Smooth muscle cell (in vitro differentiated cells): ENCODE results near the gene CNTN4. TPM values are rescaled to one million over a fixed set of nuclear protein-coding genes. Genes with fewer than 3 reads are reported as not detected.

Experiments used
- DNase-seq: peaks from one replicate; lab custom pipeline; 2025; ENCODE audit not compliant: unreplicated experiment; lab: John Stamatoyannopoulos, UW
- H2AFZ ChIP-seq: fragments of 200-600 bp; sonication (generic); 2 replicates; pipeline ENCODE4 v1.6.0; 2016; ENCODE audit warnings: antibody characterized with exemption, low read depth, mild to moderate bottlenecking
- H3F3A ChIP-seq: fragments of 200-600 bp; sonication (generic); 2 replicates; pipeline ENCODE4 v1.6.0; 2017; ENCODE audit warnings: antibody characterized with exemption, low read depth
- H3K27ac ChIP-seq: fragments of 200-600 bp; sonication (generic); 2 replicates; pipeline ENCODE4 v1.5.1; 2016; ENCODE audit warnings: low read depth, mild to moderate bottlenecking
- H3K27me3 ChIP-seq: fragments of 200-600 bp; sonication (generic); 2 replicates; pipeline ENCODE4 v1.6.1; 2016; ENCODE audit warnings: low read depth, mild to moderate bottlenecking
- H3K36me3 ChIP-seq: fragments of 200-600 bp; sonication (generic); 2 replicates; pipeline ENCODE4 v1.5.1; 2016; ENCODE audit warnings: low read depth
- H3K4me1 ChIP-seq: fragments of 200-600 bp; sonication (generic); 2 replicates; pipeline ENCODE4 v1.5.1; 2016; ENCODE audit warnings: low read depth
- H3K4me2 ChIP-seq: fragments of 200-600 bp; sonication (generic); 2 replicates; pipeline ENCODE4 v1.6.0; 2016; ENCODE audit warnings: mild to moderate bottlenecking
- H3K4me3 ChIP-seq: fragments of 200-600 bp; sonication (generic); 2 replicates; pipeline ENCODE4 v1.5.1; 2016; ENCODE audit warnings: mild to moderate bottlenecking
- H3K79me2 ChIP-seq: fragments of 200-600 bp; sonication (generic); 2 replicates; pipeline ENCODE4 v1.6.0; 2016; ENCODE audit warnings: low read depth, mild to moderate bottlenecking
- H3K9ac ChIP-seq: fragments of 200-600 bp; sonication (generic); 2 replicates; pipeline ENCODE4 v1.6.0; 2016; ENCODE audit warnings: low read depth
- H3K9me3 ChIP-seq: fragments of 200-600 bp; sonication (generic); replicated peaks from 2 replicates; pipeline ENCODE4 v1.5.1; 2016; ENCODE audit warnings: low read depth
- H4K20me1 ChIP-seq: fragments of 200-600 bp; sonication (generic); 2 replicates; pipeline ENCODE4 v1.6.0; 2016; ENCODE audit warnings: low read depth
- WGBS: methylation state at CpG from one replicate; pipeline ENCODE4 v1.1.7; 2016; ENCODE audit warnings: low lambda C conversion rate; 5-methylcytosine and 5-hydroxymethylcytosine counted together
- polyA plus RNA-seq: library from polyadenylated mRNA; unstranded; fragments of >200 nt; fragmentation: Nextera tagmentation; extraction: Ambion mirVana; gene quantifications from 2 replicates; pipeline ENCODE4 v1.2.1, GENCODE V29; 2016
- total RNA-seq: library from RNA; depleted of rRNA; stranded (reverse); fragments of >200 nt; gene quantifications from 2 replicates; pipeline ENCODE4 v1.2.3, GENCODE V29; 2014
- TF ChIP-seq, protein P1 (sequence below): fragments of 200-600 bp; sonication (generic); IDR thresholded peaks from 2 replicates; pipeline ENCODE4 v1.5.1; 2017; ENCODE audit warnings: borderline replicate concordance, mild to moderate bottlenecking, antibody characterized with exemption; ENCODE audit not compliant: insufficient read depth, poor library complexity, severe bottlenecking

CNTN4 gene
- total and polyA plus RNA-seq, 2 experiments from 2014 or later: 12.1 to 15.8 TPM

DNA sequence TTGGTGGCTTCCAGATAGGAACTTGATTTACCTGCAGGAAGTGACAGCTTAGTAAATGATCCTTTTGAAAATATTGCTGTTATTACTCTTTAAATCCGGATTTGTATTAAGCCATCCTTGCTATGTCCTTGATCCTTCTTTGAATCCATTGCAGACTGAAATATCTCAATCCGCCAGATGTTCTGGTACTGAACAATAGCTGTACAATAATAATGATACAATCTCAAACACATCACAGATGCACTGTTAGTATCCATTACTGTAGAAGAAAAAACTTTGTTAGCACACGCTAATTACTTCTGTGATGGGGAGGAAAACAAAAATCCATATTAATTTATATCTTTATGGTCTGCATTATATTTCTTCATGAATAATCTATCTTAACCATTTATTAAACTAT is 202.3 kb downstream of the CNTN4 start:
- Histone ChIP-seq H3K36me3 (no peaks in the 10 kb centered on the region), H3K4me3 (no peak overlapping the region), H3K4me1 (no peaks in the 10 kb centered on the region), H3F3A (no peaks in the 10 kb centered on the region), H3K4me2 (no peak overlapping the region), H3K27me3 (no peaks in the 10 kb centered on the region), H2AFZ (no peak overlapping the region), H3K27ac (no peak overlapping the region), H3K79me2 (no peaks in the 10 kb centered on the region), H3K9ac (no peak overlapping the region), H4K20me1 (no peaks in the 10 kb centered on the region), H3K9me3 (no peaks in the 10 kb centered on the region)
- 91% methylated on average over 3 of the region's 3 CpGs for WGBS
- TF ChIP-seq, protein P1, sequence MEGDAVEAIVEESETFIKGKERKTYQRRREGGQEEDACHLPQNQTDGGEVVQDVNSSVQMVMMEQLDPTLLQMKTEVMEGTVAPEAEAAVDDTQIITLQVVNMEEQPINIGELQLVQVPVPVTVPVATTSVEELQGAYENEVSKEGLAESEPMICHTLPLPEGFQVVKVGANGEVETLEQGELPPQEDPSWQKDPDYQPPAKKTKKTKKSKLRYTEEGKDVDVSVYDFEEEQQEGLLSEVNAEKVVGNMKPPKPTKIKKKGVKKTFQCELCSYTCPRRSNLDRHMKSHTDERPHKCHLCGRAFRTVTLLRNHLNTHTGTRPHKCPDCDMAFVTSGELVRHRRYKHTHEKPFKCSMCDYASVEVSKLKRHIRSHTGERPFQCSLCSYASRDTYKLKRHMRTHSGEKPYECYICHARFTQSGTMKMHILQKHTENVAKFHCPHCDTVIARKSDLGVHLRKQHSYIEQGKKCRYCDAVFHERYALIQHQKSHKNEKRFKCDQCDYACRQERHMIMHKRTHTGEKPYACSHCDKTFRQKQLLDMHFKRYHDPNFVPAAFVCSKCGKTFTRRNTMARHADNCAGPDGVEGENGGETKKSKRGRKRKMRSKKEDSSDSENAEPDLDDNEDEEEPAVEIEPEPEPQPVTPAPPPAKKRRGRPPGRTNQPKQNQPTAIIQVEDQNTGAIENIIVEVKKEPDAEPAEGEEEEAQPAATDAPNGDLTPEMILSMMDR: no peak
- DNase-seq: no peak

DNA sequence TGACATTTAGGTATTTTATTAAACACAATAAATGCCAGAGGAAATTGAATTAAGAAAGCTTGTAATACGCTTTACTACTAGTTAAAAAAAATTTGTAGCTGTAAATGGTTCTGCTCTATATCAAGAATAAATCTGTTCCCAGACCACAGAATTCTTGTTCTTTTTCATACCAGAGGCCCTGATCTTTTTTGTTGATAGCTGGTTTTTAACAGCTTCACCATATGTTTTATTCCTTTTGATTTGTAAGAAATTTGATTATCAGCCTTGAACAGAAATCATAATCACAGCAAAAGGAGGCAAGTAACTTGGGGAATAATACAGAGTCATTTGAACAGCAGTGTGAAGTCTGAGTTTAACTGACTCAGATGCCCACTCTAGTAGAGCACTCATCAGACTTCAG is 202.7 kb downstream of the CNTN4 start:
- TF ChIP-seq, protein P1: no peak
- no peaks in the 10 kb centered on the region for H3K9me3 ChIP-seq
- no peaks in the 10 kb centered on the region for H3K79me2 ChIP-seq
- no peaks in the 10 kb centered on the region for H3K4me1 ChIP-seq
- no peak overlapping the region for H3K4me3 ChIP-seq
- H4K20me1 ChIP-seq: no peaks in the 10 kb centered on the region
- no peak overlapping the region for H3K9ac ChIP-seq
- no peak overlapping the region for H3K4me2 ChIP-seq
- no peaks in the 10 kb centered on the region for H3K36me3 ChIP-seq
- DNase-seq: no peak
- H2AFZ ChIP-seq: no peak overlapping the region
- H3K27me3 ChIP-seq: no peaks in the 10 kb centered on the region
- 97% methylated on average over 1 of the region's 1 CpG for WGBS
- no peak overlapping the region for H3K27ac ChIP-seq
- no peaks in the 10 kb centered on the region for H3F3A ChIP-seq

DNA sequence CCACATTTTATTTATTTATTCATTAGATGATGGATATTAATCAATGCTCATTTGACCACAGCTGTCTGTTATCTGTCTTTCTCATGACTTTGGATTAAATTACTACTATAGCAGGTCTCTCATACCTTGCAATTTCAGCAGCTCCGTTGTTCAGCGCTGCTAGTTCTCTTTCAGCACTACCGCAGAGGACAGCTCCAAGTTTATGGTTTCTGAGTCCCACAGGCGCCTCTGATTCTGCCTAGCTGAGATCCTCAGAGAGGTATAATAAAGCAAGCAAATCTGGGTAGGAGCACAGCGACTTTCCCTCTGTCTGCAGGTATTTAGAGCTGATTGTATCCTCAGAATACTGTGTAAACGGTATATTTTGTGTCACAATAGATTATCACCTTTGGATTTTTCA is 204.9 kb downstream of the CNTN4 start:
- H3K79me2 ChIP-seq: no peaks in the 10 kb centered on the region
- no peak overlapping the region for H3K4me3 ChIP-seq
- H3K27ac ChIP-seq: no peak overlapping the region
- TF ChIP-seq, protein P1: no peak
- H3K36me3 ChIP-seq: no peaks in the 10 kb centered on the region
- H3F3A ChIP-seq: no peaks in the 10 kb centered on the region
- DNase-seq: no peak
- no peak overlapping the region for H3K9ac ChIP-seq
- no peak overlapping the region for H2AFZ ChIP-seq
- no peaks in the 10 kb centered on the region for H3K27me3 ChIP-seq
- H4K20me1 ChIP-seq: no peaks in the 10 kb centered on the region
- WGBS: 13% methylated on average over 6 of the region's 6 CpGs
- H3K4me1 ChIP-seq: no peaks in the 10 kb centered on the region
- no peaks in the 10 kb centered on the region for H3K9me3 ChIP-seq
- no peak overlapping the region for H3K4me2 ChIP-seq

DNA sequence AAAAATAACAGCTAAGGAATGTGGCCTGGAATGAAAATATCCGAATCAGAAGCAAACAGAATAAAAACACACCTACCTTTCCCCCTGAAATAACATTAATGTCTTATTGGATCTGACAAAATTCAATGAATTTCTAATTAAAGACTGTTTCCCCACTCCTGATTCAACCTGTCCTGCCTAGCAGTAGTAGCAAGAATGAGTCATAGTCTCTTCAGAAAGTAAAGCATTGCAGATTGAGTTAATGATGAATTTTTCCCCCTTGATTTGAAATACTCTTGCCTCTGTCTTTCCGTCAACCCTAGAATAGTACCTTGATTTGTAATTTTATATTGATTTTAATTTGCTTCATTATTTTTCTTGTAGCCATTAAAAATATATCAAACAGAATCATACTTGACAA is 212.4 kb downstream of the CNTN4 start:
- Histone ChIP-seq H3F3A (no peaks in the 10 kb centered on the region), H3K4me3 (no peak overlapping the region), H3K4me1 (no peaks in the 10 kb centered on the region), H3K9me3 (no peaks in the 10 kb centered on the region), H3K4me2 (no peak overlapping the region), H3K79me2 (no peaks in the 10 kb centered on the region), H3K36me3 (no peaks in the 10 kb centered on the region), H4K20me1 (no peaks in the 10 kb centered on the region), H3K9ac (no peak overlapping the region), H3K27me3 (no peaks in the 10 kb centered on the region), H3K27ac (no peak overlapping the region), H2AFZ (no peak overlapping the region)
- TF ChIP-seq, protein P1: no peak
- 87% methylated on average over 2 of the region's 2 CpGs for WGBS
- no peak for DNase-seq
